Ecto neural progenitor cell (in vitro differentiated cells): ENCODE data around the gene DDAH1.

Source experiments
- DNase-seq: peaks from one replicate; pipeline ENCODE4 v3.0.0-alpha.2; 2018; ENCODE audit warnings: low spot score

The DDAH1 gene

DNA sequence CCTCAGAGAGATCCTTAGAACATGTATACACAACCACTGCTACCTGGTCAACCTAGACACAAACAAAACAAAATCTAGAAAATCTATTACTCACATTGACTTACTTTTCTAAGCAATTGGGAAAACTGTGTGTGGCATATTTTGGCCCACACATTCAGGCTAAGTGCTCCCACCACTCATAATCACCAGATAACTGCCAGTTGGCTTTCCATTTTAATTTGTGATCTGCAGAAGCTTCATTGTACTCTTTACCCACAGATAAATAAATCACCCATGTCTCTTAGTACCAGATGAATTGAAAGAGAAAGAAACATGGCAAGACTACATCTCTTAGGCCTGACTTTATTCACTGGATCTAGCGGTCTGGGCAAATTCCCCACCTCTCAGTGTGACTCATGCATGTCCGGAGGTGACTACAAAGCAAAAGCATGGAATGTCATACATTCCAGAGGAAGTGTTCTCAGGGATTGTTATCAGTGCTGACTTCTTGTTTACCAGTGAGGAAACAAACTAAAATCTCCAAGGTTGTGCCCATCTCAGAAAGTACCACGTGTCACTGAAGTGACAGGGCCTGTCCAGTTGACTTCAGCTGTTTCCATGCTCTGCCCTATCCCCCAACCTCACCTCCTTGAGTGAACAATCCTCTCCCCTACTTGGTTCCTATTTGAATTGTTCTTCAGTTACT, 136.1 kb downstream of the DDAH1 start:
- no peak for DNase-seq

DNA sequence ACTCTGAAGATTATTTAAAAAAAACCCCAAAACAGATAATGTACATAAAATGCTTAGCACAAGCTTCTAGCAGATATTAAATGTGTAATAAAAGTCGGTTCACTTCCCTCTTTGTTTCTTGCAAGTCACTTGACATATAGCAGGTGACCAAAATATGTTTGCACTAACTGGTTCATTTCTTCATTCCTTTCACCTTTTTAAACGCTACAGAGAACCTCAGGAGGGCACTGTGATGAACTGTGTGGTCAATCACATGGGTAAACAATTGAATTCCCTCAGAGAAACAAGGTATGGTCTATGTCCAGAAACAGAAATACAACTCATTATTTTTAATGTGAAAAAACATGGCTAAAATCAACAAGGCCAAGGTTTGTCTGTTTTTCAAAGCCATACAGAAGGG, 137.2 kb downstream of the DDAH1 start:
- no peak for DNase-seq

DNA sequence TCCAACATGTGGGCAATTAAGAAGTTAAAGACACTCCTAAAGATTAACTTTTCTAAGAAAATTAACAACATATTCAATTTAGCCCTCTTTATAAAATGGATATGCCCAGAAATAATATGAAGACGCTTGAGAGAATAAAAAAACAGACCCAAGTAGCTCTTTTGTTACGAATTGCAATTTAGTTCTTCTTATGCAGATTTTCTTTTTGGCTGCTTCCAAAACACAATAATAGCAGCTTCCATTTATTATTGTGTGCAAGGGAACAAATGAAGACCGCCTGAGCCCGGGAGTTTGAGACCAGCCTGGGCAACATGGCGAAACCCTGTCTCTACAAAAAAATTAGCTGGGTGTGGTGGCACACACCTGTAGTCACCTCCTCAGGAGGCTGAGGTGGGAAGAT, 138.1 kb downstream of the DDAH1 start:
- no peak for DNase-seq

DNA sequence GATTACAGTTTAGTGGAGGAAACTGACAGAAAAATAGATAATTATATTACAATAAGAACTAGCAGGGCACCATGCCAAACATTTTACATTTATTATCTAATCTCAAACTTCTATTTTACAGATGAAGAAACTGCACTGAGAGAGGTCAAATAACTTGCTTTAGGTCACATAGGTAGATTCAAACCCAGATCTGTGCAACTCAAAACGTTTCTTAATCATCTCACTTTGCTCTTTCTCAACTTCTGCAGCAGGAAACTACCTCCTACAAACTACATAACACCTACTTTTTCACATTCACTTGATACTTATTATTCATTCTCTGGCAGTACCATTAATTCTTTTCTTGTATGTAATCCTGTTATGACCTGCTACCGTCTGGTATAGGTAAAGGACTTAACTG, 138.6 kb downstream of the DDAH1 start:
- DNase-seq: no peak

DNA sequence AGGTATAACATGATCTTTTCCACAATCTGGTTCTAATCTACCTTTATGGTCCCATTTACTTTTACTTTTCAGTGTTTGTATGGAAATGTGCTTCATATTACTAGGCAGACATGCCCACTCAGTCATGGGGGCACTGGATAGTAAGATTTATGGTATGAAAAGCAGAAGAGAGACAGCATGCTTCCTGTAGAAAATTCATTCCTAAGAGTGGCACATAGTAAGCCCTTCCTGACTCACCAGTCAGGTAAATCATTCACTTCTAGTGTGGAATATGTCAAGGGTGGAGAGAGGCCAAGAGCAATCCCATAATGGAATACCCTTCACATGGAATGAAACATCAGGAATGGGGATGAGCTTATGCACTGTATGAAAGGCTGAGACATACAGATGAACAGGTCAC, 139.0 kb downstream of the DDAH1 start:
- no peak for DNase-seq

DNA sequence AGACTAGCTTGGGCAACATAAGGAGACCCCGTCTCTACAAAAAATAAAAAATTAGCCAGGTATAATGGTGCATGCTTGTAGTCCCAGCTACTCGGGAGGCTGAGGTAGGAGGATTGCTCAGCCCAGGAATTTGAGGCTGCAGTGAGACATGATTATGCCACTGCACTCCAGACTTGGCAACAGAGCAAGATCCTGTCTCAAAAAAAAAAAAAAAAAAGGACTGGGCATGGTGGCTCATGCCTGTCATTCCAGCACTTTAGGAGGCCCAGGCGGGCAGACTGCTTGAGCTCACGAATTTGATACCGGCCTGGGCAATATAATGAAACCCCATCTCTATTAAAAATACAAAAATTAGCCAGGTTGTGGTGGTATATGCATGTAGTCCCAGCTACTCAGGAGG, 141.2 kb downstream of the DDAH1 start:
- no peak for DNase-seq

DNA sequence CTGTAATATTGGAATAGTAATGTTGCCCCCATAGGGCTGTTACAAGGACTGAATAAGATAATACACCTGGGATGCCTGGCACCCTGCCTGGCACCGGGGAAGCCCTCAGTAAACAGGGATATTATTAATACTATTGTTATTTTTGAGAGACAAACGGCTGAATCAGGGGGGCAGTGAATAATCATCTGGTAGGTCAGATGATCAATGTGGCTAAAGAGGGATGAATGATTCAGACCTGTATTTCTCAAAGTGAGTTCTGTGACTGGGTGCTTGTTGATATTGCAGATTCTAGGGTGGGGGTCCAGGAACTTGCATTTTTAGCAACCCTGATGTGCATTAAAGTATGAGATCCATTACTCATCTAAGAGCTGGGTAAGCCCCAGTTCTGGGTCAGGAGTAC, 142.3 kb downstream of the DDAH1 start:
- DNase-seq: no peak

DNA sequence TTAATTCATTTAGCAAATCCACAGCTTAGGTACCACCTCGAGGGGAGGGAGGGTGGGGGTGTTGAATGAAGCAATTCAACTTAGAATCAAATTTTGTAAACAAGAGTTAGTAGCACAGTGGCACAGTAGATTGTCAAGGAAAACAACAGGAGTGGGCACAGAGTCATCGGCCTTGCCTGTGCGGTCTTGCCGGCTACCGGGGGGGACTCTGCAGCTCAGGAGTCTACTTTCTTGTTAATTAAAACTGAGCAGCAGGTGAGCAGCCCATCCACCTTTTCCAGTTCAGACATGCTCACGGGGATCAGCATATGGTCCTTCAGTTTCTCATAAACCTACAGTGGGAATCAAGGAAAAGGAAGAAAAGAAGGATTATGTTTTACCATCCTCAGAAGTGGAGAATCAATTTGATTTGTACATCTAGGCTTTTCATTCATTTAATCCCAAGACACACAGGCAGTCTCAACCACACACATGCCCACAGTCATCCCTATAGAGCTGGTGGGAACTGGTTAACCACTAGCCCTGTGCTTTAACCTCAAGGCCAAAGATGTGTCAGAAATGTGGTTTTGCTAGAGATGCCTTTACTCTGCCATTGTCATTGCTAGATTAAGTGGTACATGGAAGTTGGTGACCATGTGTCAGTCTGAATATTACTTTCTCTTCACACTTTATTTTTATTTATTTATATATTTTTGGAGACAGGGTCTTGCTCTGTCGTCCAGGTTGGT, 143.6 kb downstream of the DDAH1 start:
- no peak for DNase-seq

DNA sequence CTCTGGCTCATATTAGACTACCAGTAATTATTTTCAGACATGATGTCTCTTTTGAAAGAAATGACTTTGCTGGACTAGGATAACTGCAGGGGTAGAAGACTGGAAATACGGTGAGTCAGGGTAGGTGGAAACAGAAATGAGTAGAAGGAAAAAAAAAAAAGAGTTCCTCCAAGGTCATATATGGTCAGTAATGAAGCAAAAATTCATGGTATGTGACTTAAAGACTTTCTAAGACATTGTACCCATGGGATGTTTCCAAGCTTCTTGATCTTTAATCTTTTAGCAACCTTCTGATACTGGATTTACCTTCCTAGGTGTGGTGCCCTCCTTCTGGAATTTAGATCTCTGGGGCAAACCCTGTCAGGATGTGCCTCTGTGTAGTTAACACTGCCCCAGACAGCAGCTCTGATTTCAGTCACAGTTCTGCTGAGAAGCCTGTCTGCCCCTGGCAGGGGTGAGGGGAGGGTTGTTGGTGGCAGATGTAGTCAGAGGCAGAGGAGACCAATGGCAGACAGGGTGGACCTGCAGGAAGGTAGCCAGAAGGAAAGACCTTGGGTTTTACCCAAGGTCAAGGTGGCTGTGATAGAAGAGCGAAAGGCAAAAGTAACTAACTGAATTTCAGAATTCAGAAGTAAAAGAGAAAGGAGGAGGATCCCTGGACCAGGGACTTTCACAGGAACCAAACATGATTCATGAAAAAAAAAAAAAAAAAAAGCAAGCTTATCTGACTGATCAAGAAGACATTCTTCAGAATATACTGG, 144.4 kb downstream of the DDAH1 start:
- DNase-seq: no peak

DNA sequence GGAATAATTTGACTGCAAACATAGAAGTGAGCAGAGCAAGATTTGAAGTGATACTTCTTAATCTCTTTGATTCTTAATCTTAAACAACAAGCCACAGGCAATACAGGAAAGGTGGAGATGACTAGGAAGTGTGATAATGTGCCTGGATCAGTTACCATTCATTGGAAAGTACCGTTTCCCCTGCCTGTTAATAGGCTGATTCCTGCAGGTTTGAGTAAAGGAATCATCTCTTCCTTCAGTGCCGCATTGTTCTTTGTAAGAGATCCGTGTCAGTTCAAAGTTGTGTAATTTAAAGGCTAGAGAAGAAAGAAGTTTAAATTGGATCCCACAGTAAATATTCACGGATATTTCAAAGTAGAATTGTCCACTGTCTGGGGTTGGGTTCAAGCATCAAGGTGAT, 145.0 kb downstream of the DDAH1 start:
- DNase-seq: no peak

DNA sequence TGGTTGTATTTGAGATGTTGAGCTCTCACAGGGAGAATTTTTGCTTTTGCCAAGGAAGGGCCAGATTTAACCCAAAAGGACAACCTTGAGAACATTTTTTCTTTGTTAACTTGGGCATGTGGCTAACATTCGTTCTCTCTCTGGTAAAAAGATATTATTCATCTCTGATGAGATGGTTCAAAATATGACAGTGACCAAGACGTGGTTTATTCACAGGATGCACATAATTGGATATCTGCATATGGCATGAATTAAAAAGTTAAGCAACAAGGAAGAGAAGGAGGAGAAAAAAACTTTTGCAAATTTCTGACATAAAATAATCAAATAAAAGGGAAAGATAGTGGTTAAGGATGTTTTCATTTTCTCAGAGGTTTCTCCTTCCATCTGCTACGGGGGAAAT, 145.5 kb downstream of the DDAH1 start:
- no peak for DNase-seq

DNA sequence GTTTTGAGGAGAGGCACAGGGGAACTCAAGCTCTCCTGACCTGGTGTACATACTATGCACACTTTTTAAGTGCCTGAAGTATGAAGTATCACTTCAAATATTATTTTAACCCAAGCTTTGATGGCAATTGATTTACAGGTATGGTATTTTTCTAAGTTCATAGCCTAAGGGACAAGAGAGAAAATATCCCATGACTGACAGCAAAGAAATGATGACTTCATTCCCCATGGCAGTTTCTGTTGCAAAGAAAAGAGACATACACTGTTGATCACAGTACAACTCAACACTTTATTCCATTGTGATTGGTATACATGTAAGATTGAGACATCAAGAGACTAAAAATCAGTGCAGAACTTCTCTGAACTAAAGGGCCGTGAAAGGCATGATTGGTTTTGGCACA, 146.7 kb downstream of the DDAH1 start:
- no peak for DNase-seq

DNA sequence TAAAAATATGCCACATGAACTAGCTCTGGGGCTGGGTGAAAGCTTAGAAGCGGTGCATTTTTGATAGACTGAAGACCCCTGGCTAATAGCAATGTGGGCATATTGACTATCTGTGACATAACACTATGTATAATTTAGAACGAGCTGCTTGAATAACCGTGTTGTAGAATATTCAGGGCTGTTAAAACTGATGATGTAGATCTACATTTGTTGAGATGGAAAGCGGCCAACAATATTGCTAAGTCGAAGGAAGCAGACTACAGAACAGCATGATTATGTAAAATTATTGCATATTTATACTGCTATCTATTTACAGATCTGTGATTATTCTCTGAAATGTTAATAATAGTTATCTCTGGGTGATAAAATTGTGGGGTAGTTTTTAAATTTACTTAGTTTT, 147.4 kb downstream of the DDAH1 start:
- DNase-seq: no peak

DNA sequence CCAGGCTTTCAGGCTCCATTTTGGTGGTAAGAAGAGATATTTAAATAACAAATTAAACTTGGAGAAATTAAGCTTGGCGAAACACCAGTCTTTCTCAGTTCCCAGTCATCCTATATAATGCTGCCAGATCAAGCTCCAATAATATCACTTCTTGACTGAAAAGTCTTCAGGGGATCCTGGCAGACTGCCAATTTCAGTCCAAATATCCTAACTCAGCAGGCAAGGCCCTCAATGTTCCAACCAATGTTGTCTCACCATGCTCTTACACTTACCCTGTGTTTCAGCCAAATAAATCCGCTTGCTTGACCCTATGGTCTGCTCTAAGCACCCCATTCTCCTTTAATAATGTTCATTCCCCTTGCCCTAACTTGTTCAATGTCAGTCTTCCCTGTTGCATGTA, 148.6 kb downstream of the DDAH1 start:
- no peak for DNase-seq

DNA sequence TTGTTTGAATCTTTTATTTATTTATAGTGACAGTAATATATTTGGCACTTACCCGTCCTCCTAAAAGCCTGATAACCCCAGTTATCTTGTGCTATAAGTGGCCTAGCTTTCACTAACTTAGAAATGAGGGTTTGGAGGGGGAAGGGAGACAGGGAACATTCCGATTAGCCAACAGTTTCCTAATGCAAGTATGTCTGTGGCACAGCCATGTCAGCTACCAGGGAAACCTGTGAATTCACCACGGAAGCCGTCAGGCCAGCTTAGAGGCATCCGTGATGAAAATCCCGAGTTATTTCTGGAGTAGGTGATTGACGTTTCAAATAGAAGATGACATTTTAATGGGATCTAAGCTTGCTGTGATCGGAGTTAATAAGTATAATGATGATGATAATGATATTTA, 149.2 kb downstream of the DDAH1 start:
- no peak for DNase-seq

DNA sequence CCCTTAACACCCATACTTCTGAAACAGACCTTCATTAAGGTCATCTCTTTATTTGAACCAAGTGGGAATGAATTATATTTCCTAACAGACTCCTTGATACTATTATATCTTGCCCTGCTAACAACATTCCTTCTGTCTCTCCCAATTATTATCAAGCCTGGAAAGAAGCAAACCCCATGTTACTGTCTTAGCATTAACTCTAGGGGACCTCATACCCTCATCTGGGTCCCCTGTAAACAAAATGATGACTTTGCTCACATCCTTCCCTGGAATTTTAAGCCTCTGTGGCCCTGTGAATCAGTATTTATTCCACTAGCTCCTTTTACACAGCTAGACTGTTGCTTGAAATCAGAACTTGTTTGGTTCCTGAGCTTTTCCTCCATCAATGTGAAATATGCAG, 150.2 kb downstream of the DDAH1 start:
- DNase-seq: no peak

DNA sequence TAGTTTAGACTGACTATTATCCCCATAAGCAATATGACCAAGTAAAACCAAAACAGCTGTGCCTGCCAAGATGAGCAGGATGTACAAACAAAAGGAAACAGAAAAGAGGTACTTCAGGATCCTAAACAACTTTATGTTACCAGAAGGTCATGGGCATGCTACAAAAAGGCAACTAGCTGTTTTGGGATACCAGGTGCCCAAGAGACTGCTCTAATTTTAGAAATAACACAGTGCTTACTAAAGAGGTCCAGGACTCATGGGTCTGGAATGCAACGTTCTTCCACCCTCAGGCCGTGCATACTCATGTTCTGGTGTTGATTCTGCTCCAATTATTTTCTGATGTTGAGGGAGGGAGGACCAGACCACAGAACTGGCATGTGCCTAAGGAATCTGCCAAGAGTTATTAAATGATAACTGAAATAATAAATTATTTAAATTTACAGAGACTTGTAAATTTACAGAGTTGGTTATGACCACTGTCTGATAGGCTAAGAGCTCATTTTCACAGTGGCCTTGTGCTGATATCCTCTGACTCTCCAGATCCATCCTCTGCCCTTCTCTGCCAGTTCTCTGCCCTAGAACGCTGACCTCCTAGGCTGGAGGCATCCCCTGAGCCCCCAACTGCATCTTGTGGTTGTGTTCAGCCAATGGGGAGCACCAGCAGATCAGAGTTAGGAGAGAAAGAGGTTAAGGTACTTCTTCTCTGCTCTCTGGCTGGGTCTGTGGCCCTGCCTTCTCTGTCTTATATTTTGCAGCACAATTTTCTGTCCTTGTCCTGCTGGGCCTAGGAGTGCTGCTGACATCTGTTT, 150.9 kb downstream of the DDAH1 start:
- no peak for DNase-seq

DNA sequence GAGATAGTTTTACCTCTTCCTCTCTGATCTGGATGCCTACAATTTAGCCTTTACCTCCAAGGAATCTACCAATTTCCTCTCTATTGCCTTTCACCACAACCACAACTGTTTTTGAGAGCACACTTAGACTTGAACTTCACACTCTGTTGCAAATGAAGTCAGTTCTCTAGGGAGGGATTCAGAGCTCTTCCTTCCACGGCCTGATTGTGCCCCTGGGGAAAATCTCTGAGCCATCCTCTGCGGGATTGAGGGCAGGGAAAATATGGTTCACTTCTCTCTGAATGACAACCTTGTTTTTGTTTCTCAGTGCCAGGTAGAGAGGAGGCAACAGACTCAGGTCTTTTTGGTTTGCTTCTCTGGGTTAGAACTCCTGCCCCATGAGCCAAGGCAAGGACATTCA, 153.1 kb downstream of the DDAH1 start:
- no peak for DNase-seq

DNA sequence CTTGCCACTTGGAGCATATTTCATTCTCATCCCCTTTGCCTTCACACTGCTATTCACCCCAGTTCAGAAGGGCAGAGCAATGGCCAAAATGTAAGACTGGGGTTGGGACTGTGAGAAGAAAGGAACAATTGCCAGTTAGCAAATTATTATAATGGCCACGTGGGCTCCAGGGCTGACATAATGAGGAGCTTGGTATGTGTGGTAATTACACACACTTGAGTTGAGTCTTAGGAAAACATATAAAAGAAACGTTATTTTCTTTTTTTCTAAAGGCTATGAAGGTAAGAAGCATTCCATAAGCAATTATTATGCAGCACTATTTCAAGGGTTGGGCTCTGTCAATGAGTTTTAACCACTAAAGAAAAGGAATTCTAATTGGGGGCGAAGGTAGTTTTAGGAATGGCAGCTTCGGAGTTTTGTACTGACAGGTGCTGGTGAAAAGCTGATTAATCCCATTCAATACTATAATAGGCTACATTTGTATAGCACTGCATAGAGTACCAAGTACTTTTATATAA, 156.1 kb downstream of the DDAH1 start:
- DNase-seq: no peak

DNA sequence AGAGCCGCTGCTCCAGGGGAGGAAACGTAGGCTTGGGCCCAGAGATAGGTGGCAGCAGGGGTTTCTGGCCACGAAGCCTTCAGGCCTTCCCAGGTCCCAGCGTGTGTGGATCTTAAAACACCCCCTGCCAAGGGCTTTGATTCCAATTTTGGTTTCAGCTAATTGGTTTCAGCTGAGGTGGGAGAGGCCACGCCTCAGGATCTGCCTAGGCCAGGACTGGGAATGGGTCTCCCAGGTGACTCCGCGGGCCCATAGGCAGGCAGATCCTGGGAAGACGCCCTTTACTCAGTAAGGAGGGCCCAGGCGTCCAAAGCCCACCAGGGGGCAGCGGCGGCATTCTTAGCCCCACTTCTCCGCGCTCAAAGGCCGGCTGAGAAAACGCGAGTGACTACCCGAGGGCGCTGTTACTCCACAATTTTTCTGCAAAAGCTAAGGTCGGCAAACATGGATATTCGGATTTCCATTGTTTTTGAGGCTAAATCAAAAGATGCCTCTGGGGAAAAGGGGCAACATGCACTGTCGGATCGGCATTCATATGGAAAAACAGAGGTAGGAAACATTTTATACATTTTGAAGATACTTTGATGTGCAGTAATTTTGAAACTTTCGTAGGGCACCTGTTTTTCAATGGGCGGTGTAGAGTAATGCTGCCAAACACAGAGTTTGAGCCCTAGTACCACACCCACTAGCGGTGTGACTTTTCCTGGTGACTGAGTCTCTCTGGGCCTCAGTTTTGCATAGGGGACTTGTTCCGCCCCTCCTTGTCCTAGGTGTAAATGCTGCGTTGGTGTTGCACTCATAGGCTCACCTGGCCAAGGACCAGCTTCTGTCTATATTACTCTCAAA, 156.7 kb downstream of the DDAH1 start:
- DNase-seq: peak; percentile 91

DNA sequence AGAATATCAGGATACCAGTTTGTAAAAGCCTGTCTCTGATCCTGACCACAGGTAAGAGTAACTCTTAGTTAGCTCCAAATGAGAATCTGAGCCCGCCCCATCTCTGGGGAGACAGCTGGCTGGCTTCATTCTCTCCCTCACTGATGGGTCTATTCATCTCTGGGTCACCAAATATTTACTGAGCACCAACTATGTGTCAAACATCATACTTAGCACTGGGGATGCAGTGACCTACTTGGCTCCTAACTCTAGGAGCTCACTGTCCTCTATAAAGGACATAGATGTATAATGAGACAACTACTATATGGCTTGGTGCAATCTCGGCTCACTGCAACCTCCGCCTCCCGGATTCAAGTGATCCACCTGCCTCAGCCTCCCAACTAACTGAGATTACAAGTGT, 158.7 kb downstream of the DDAH1 start:
- DNase-seq: no peak
